GM12878 (cell line): ENCODE data around the gene LY6G5C. TPM values are rescaled to one million over a fixed set of nuclear protein-coding genes. Genes with fewer than 3 reads are reported as not detected.

ENCODE experiments used
- CHD4 ChIP-seq: fragments of 200-600 bp; sonication (generic); IDR thresholded peaks from 2 replicates; pipeline ENCODE4 v1.6.1; 2016; ENCODE audit warnings: mild to moderate bottlenecking
- CREM ChIP-seq: IDR thresholded peaks from 2 replicates; pipeline ENCODE4 v1.6.1; 2014; ENCODE audit warnings: antibody characterized with exemption, low read depth
- ETV6 ChIP-seq, 2 experiments: fragments of 450-650 bp in 1 of 2; IDR thresholded peaks in 1 of 2; conservative IDR thresholded peaks in 1 of 2; 2 replicates each; pipeline ENCODE4 v1.6.1; 2014; ENCODE audit warnings: antibody characterized with exemption in 1 of 2, borderline replicate concordance in 1 of 2, low read depth in 1 of 2, mild to moderate bottlenecking in 1 of 2, moderate library complexity in 1 of 2
- GABPA ChIP-seq: IDR thresholded peaks from 2 replicates; pipeline ENCODE4 v1.6.1; 2014; ENCODE audit warnings: antibody characterized with exemption, low read depth, mild to moderate bottlenecking, inconsistent platforms
- POLR2AphosphoS5 ChIP-seq: IDR thresholded peaks from 2 replicates; pipeline ENCODE4 v1.6.1; 2011; ENCODE audit warnings: mild to moderate bottlenecking, low read length, inconsistent platforms
- SIX5 ChIP-seq: IDR thresholded peaks from 2 replicates; pipeline ENCODE4 v1.6.1; 2011; ENCODE audit warnings: mild to moderate bottlenecking, low read depth, low read length, moderate library complexity; ENCODE audit not compliant: severe bottlenecking
- SMAD5 ChIP-seq: IDR thresholded peaks from 2 replicates; pipeline ENCODE4 v1.6.1; 2016; ENCODE audit warnings: antibody characterized with exemption, low read depth
- ZNF592 ChIP-seq: fragments of 450-650 bp; IDR thresholded peaks from 2 replicates; pipeline ENCODE4 v1.6.1; 2017; ENCODE audit warnings: mild to moderate bottlenecking, moderate library complexity
- polyA plus RNA-seq, 11 experiments: library from polyadenylated mRNA; depleted of rRNA in 4 of 11; unstranded in 6 of 11; stranded (reverse) in 5 of 11; fragments of >200 nt; fragmentation: Nextera tagmentation in 4 of 11; fragmentation: Illumina TruSeq in 1 of 11; extraction: Ambion mirVana in 4 of 11; extraction: Trizol in 1 of 11; gene quantifications; 1 replicate in 1 of 11; 2 replicates in 10 of 11; pipeline versions ENCODE4 v1.2.1 to v1.2.3, GENCODE V29; 2011 to 2016; ENCODE audit warnings: inconsistent platforms in 2 of 11, missing spikeins in 2 of 11, low read depth in 1 of 11
- total RNA-seq, 4 experiments: library from RNA; depleted of rRNA in 3 of 4; stranded (reverse); fragments of >200 nt in 3 of 4; fragmentation: Illumina TruSeq in 1 of 4; extraction: Trizol in 1 of 4; gene quantifications; 2 replicates each; pipeline versions ENCODE4 v1.2.1 to v1.2.3, GENCODE V29; 2013 to 2021

The LY6G5C gene
- total and polyA plus RNA-seq, 10 of the 15 experiments (the other 5 are each of a cell fraction or from before 2014, with no cell fraction given) = 0.76 to 6.1 (median 1.7) TPM

GRCh38 chr6:31630177-31630934, 50.5 kb downstream of the LY6G5C start (continued):
- TF ChIP-seq ZNF592 (no peak), CREM (no peak), CHD4 (no peak), GABPA (no peak), SIX5 (no peak), SMAD5 (no peak), POLR2AphosphoS5 (no peak; the same call in 1 of the 2 replicates), ETV6 (conservative IDR thresholded peaks at IDR 0.05 in 1 of 2, IDR thresholded peaks at IDR 0.05 in 1 of 2; ENCODE audit: borderline replicate concordance in 1 of 2, low read depth in 1 of 2) (no peak)
